Kidney epithelial cell (primary cell): ENCODE measurements around the gene PLEKHG5. TPM values are rescaled to one million over a fixed set of nuclear protein-coding genes. Genes with fewer than 3 reads are reported as not detected.
"Not testable (repeated sequence)": the region's sequence is repeated elsewhere in the genome, so short reads cannot be mapped to it uniquely, and the experiment has no call there.

Source experiments
- DNase-seq: peaks from one replicate; pipeline ENCODE4 v3.0.0-alpha.2; 2010; ENCODE audit warnings: low read depth
- H3K27me3 ChIP-seq: 2 replicates; pipeline ENCODE4 v1.6.0; 2011; ENCODE audit warnings: low read length; ENCODE audit not compliant: control insufficient read depth, insufficient read depth
- H3K36me3 ChIP-seq: 2 replicates; pipeline ENCODE4 v1.5.1; 2011; ENCODE audit warnings: low read length; ENCODE audit not compliant: control insufficient read depth, insufficient read depth
- H3K4me3 ChIP-seq: 2 replicates; pipeline ENCODE4 v1.5.1; 2011; ENCODE audit warnings: low read depth, mild to moderate bottlenecking, control low read depth, low read length
- total RNA-seq: library from RNA; depleted of rRNA; stranded (reverse); fragments of >200 nt; gene quantifications from 2 replicates; pipeline ENCODE4 v1.2.3, GENCODE V29; 2015
- TF ChIP-seq, protein P1 (sequence below): IDR thresholded peaks from 2 replicates; pipeline ENCODE4 v1.5.1; 2011; ENCODE audit warnings: mild to moderate bottlenecking, moderate library complexity, low read length, control low read depth, inconsistent platforms; ENCODE audit not compliant: insufficient read depth, poor library complexity, severe bottlenecking

The PLEKHG5 gene
- total RNA-seq, 1 donor from 2014 or later = 26.4 TPM

DNA sequence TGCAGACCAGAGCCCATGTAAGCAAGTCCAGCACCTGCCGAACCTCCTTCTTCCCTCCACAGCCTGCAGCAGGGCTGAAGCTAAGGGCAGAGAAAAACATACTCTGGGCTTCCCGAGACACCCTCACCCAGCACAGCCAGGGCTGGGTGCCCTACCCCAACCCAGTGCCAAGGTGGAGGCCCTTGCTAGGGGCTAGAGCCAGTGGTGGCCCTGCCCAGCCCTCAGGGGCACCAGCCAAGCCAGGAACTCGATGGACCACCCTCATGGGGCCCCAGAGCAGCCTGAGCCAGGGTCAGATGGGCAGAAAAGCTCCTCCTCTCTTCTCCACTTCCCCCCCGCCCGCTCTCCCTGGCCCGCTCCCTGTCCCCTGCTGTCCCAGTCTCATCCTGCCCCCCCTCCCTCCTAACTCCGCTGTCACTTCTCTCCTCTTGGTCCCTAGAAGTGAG, 41.4 kb downstream of the PLEKHG5 start:
- TF ChIP-seq, protein P1, sequence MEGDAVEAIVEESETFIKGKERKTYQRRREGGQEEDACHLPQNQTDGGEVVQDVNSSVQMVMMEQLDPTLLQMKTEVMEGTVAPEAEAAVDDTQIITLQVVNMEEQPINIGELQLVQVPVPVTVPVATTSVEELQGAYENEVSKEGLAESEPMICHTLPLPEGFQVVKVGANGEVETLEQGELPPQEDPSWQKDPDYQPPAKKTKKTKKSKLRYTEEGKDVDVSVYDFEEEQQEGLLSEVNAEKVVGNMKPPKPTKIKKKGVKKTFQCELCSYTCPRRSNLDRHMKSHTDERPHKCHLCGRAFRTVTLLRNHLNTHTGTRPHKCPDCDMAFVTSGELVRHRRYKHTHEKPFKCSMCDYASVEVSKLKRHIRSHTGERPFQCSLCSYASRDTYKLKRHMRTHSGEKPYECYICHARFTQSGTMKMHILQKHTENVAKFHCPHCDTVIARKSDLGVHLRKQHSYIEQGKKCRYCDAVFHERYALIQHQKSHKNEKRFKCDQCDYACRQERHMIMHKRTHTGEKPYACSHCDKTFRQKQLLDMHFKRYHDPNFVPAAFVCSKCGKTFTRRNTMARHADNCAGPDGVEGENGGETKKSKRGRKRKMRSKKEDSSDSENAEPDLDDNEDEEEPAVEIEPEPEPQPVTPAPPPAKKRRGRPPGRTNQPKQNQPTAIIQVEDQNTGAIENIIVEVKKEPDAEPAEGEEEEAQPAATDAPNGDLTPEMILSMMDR = no peak
- Histone ChIP-seq H3K4me3 (no peak overlapping the region), H3K27me3 (peaks cover 71% of the 10 kb centered on the region), H3K36me3 (no peaks in the 10 kb centered on the region)
- no peak for DNase-seq

GRCh38 chr1:6448749-6449631, 42.5 kb downstream of the PLEKHG5 start:
- no peaks in the 10 kb centered on the region for H3K36me3 ChIP-seq
- DNase-seq = no peak
- peaks cover 71% of the 10 kb centered on the region for H3K27me3 ChIP-seq
- TF ChIP-seq, protein P1 = no peak
- H3K4me3 ChIP-seq = no peak overlapping the region

DNA sequence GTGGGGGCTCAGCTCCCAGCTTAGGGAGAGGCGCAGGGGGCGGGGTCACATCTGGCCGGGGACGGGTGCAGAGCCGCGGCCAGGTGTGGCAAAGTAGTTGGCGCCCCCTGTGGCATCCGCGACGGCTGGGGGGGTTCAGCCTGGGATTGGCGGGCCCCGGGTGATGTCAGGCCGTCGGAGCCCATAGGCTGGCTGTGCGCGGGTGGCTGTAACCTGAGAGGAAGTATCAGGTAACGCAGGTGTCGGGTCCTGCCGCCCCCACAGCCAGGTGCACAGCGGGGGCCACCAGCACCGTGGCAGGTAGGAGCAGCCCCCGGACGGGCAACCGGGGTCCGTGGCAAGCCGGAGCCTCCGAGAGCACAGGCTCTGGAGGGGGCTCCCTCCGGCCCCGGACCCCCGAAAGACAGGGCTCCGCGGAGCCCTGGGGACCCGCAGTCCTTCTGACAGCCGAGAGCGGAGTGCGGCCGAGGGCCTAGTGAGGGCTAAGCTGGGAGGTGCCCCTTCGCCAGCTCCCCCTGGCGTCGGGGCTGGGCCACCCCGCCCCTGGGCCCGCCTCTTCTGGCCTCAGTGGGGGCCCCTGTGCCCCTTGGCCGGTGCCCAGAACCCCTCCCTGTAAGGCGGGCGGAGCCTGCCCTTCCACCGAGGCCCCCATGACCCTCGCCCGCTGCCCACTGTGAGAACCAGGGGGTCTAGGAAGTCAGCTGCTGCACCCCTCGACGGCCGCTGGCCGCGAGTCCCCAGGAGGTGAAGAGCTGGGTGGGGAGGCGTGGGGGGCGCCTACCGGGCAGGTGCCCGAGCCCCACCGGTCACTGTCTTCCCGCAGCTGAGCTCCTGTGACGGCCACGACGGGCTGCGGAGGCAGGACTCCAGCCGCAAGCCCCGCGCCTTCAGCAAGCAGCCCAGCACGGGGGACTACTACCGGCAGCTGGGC, 43.4 kb downstream of the PLEKHG5 start:
- TF ChIP-seq, protein P1 = no peak
- Histone ChIP-seq H3K27me3 (peaks cover 71% of the 10 kb centered on the region), H3K4me3 (no peak overlapping the region), H3K36me3 (no peaks in the 10 kb centered on the region)
- no peak for DNase-seq

- TF ChIP-seq, protein P1 = no peak
- Histone ChIP-seq H3K36me3 (no peaks in the 10 kb centered on the region), H3K4me3 (no peak overlapping the region)
Measured at GRCh38 chr1:6447016-6447817, 44.2 kb downstream of the PLEKHG5 start.

GRCh38 chr1:6446665-6447015, 44.8 kb downstream of the PLEKHG5 start:
- no peak for DNase-seq
- Histone ChIP-seq H3K4me3 (no peak overlapping the region), H3K27me3 (peaks cover 71% of the 10 kb centered on the region), H3K36me3 (no peaks in the 10 kb centered on the region)
- TF ChIP-seq, protein P1 = no peak

More at GRCh38 chr1:6447016-6447817, 44.2 kb downstream of the PLEKHG5 start:
- peaks cover 71% of the 10 kb centered on the region for H3K27me3 ChIP-seq
- DNase-seq = no peak

DNA sequence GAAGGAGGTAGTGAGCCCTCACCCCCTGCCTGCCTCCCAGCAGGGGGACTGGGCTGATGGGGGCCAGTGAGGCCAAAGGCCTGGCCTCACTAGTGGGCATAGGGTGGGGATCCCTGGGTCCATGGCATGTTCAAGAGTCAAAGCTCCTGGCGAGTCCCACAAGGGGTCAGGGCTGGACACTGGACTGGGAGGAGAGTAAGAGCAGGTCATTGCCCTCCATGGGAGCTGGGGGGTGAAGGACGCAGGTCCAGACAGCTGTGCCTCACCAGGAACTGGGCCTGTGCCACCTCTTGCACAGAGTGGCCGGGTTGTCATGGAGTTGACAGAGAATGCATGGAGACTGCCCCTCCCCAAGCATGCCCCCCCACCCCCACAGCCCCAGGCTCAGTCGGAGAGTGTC, 45.5 kb downstream of the PLEKHG5 start:
- not testable (repeated sequence) for DNase-seq, H3K4me3 ChIP-seq, H3K36me3 ChIP-seq
- peaks cover 72% of the 10 kb centered on the region for H3K27me3 ChIP-seq
